CD4-positive, alpha-beta T cell treated with Interleukin-4 for 1 hour (primary cell): Measurements from ENCODE around the gene TMEM39B.
"Not testable (repeated sequence)": the region's sequence is repeated elsewhere in the genome, so short reads cannot be mapped to it uniquely, and the experiment has no call there.

Experiments
- DNase-seq, 2 donors: peaks; one replicate each; pipeline ENCODE4 v3.0.0-alpha.2; 2020 to 2022

Gene TMEM39B

DNA sequence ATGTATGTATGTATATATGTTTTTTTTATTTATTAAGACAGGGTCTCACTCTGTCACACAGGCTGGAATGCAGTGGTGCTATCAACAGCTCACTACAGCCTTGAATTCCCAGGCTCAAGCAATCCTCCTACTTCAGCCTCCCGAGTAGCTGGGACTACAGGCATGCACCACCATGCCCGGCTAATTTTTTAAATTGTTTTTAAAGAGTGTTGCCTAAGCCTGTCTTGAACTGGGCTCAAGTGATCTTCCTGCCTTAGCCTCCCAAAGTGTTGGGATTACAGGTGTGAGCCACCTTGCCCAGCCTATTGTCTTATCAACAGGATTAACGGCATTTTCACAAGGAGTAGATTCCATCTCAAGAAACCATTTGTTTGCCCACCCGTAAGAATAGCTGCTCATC, 40.7 kb downstream of the TMEM39B start:
- DNase-seq = not testable (repeated sequence)

- DNase-seq = no peak
These were observed 41.7 kb downstream of the TMEM39B start for GRCh38 chr1:32114420-32114819.

DNA sequence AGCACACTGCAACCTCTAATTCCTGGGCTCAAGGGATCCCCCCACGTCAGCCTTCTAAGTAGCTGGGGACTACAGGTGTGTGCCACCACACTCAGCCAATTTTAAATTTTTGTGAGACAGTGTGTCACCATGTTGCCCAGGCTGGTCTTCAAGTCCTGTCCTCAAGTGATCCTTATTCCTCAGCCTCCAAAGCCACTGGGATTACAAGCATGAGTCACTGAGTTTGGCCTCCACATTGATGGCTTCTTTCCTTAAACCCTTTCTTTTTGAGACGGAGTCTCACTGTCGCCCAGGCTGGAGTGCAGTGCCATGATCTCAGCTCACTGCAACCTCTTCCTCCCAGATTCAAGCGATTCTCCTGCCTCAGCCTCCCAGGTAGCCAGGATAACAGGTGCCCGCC, 42.8 kb downstream of the TMEM39B start:
- DNase-seq = no peak

DNA sequence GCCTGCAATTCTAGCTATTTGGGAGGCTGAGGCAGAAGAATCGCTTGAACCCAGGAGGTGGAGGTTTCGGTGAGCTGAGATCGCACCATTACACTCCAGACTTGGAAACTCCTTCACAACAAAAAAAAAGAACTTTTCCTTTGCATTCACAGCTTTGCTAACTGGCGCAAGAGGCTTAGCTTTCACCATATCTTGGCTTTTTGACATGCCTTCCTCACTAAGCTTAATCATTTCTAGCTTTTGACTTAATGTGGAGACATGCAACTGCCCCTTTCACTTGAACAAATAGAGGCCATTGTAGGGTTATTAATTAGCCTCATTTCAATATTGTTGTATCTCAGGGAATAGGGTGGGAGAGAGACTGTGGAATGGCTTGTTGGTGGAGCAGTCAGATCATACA, 43.8 kb downstream of the TMEM39B start:
- DNase-seq = no peak

- DNase-seq = no peak
These were observed 49.4 kb downstream of the TMEM39B start for GRCh38 chr1:32122151-32122550.

GRCh38 chr1:32123361-32123760, 50.6 kb downstream of the TMEM39B start:
- DNase-seq = not testable (repeated sequence)

GRCh38 chr1:32125313-32125712, 52.6 kb downstream of the TMEM39B start:
- DNase-seq = no peak

- no peak for DNase-seq
These were observed 54.0 kb downstream of the TMEM39B start for GRCh38 chr1:32126770-32127169.

- no peak for DNase-seq
These were observed 54.9 kb downstream of the TMEM39B start for GRCh38 chr1:32127409-32128198.

DNA sequence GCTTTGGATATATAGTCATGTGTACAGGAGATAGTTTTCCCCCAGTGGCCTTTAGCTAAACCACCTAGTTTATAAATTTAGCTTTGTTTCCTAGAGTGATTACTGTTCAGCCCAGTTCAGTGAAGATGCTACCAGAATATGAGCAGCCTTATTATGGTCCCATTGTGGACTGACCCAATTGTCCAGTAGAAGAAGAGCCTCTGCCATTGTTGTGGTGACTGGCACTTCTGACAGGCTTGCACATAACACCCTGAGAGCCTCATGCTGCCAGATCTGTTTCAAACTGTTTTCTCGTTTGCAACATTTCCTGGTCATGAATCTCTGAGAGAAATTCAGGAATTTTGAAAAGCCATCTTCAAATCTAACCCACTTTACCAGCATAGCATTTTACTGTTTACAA, 55.7 kb downstream of the TMEM39B start:
- DNase-seq = no peak

GRCh38 chr1:32128964-32129363, 56.2 kb downstream of the TMEM39B start:
- no peak for DNase-seq

DNA sequence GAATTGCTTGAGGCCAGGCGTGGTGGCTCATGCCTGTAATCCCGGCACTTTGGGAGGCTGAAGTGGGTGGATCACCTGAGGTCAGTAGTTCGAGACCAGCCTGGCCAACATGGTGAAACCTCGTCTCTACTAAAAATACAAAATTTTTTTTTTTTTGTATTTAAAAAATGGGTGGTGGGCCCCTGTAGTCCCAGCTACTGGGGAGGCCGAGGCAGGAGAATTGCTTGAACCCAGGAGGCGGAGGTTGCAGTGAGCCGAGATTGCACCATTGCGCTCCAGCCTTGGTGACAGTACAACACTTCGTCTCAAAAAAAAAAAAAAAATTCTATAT, 61.2 kb downstream of the TMEM39B start:
- not testable (repeated sequence) for DNase-seq

DNA sequence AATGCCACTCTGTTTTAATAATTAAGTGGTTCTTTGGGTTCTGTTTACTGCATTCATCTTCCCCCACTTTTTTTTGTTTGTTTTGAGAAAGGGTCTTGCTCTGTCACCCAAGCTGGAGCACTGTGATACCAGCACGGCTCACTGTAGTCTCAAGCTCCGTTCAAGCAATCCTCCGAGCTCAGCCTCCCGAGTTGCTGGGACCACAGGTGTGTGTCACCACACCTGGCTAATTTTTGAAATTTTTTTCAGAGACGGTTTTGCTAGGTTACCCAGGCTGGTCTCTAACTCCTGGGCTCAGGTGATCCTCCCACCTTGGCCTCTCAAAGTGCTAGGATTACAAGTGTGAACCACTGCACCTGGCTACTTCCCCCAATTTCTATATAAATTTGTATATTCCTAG, 64.4 kb downstream of the TMEM39B start:
- DNase-seq = no peak

- no peak for DNase-seq
These were observed 66.2 kb downstream of the TMEM39B start for GRCh38 chr1:32138965-32139364.

- no peak for DNase-seq
These were observed 69.9 kb downstream of the TMEM39B start for GRCh38 chr1:32142446-32143301.

GRCh38 chr1:32143302-32143695, 70.6 kb downstream of the TMEM39B start:
- not testable (repeated sequence) for DNase-seq

- DNase-seq = no peak
These were observed 71.3 kb downstream of the TMEM39B start for GRCh38 chr1:32144033-32144432.

GRCh38 chr1:32147799-32148198, 75.1 kb downstream of the TMEM39B start:
- DNase-seq = not testable (repeated sequence)

- DNase-seq = no peak
These were observed 78.1 kb downstream of the TMEM39B start for GRCh38 chr1:32150847-32151246.

DNA sequence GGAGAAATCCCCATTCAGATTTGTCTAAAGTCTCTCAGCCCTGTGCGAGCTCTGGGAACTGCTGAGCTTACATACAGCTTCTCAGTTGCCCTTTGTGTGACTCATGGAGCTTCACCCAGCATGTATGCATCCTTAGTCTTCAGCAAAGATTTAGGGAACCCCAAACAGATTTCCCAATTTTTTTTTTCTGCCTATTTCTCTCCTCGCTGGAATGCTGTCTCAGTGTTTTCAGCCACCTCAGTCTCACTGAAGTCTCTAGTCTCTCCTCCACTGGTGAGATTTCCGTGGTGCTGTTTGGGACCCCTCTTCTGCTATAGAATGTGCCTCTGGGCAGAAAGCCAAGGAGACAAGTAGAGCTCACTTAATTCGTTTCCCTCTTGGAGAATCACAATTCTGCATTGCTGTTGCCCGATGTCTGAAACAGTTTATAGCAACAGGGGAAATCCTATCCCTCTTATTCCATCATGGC, 78.6 kb downstream of the TMEM39B start:
- no peak for DNase-seq
